WERI-Rb-1 (cell line): ENCODE results near the gene PPP1R27.

Experiments
- DNase-seq: peaks from one replicate; pipeline ENCODE4 v3.0.0-alpha.2; 2020
- H3K27ac ChIP-seq: fragments of 250-450 bp; sonication (Bioruptor Pico); 2 replicates; pipeline ENCODE4 v1.5.1; 2020; ENCODE audit warnings: mild to moderate bottlenecking, moderate library complexity
- H3K27me3 ChIP-seq: fragments of 250-450 bp; sonication (Bioruptor Pico); 2 replicates; pipeline ENCODE4 v1.5.1; 2021; ENCODE audit warnings: mild to moderate bottlenecking, low read depth, moderate library complexity; ENCODE audit not compliant: insufficient read depth, severe bottlenecking
- H3K36me3 ChIP-seq: fragments of 250-450 bp; sonication (Bioruptor Pico); 2 replicates; pipeline ENCODE4 v1.5.1; 2020; ENCODE audit warnings: mild to moderate bottlenecking, moderate library complexity
- H3K4me3 ChIP-seq: 2 replicates; pipeline ENCODE4 v1.5.1; 2011; ENCODE audit warnings: low read depth, mild to moderate bottlenecking, control low read depth, low read length
- H3K9me3 ChIP-seq: fragments of 250-450 bp; sonication (Bioruptor Pico); 2 replicates; pipeline ENCODE4 v1.5.1; 2021; ENCODE audit warnings: mild to moderate bottlenecking, moderate library complexity; ENCODE audit not compliant: severe bottlenecking
- TF ChIP-seq, protein P1 (sequence below): IDR thresholded peaks from 2 replicates; pipeline ENCODE4 v1.5.1; 2011; ENCODE audit warnings: low read depth, mild to moderate bottlenecking, control low read depth, inconsistent platforms, low read length

The PPP1R27 gene

DNA sequence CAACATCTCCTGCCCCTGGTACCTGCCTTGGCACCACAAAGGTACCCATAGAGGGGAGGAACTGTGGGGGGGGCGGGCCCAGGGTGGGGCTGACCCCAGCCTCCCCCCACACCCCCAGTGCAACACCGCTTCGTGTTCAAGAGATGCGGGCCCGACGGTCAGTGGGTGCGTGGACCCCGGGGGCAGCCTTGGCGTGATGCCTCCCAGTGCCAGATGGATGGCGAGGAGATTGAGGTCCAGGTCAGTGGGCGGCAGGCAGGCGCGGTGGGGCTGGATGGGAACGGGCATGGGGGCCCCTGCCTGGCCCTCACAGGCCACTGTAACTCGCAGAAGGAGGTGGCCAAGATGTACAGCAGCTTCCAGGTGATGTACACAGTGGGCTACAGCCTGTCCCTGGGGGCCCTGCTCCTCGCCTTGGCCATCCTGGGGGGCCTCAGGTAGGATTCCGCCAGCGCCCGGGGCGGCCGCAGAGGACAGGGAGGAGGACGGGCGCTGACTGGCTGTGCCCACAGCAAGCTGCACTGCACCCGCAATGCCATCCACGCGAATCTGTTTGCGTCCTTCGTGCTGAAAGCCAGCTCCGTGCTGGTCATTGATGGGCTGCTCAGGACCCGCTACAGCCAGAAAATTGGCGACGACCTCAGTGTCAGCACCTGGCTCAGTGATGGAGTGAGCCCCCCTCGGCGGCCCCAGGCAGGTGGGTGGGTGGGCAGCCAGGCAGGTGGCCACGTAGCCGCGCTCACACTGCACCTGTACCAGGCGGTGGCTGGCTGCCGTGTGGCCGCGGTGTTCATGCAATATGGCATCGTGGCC is 23.8 kb downstream of the PPP1R27 start:
- no peak for DNase-seq
- peaks cover 9% of the 10 kb centered on the region for H3K9me3 ChIP-seq
- no peaks in the 10 kb centered on the region for H3K27me3 ChIP-seq
- TF ChIP-seq, protein P1, sequence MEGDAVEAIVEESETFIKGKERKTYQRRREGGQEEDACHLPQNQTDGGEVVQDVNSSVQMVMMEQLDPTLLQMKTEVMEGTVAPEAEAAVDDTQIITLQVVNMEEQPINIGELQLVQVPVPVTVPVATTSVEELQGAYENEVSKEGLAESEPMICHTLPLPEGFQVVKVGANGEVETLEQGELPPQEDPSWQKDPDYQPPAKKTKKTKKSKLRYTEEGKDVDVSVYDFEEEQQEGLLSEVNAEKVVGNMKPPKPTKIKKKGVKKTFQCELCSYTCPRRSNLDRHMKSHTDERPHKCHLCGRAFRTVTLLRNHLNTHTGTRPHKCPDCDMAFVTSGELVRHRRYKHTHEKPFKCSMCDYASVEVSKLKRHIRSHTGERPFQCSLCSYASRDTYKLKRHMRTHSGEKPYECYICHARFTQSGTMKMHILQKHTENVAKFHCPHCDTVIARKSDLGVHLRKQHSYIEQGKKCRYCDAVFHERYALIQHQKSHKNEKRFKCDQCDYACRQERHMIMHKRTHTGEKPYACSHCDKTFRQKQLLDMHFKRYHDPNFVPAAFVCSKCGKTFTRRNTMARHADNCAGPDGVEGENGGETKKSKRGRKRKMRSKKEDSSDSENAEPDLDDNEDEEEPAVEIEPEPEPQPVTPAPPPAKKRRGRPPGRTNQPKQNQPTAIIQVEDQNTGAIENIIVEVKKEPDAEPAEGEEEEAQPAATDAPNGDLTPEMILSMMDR, result no peak
- no peak overlapping the region for H3K4me3 ChIP-seq
- H3K27ac ChIP-seq, result no peak overlapping the region
- no peaks in the 10 kb centered on the region for H3K36me3 ChIP-seq

DNA sequence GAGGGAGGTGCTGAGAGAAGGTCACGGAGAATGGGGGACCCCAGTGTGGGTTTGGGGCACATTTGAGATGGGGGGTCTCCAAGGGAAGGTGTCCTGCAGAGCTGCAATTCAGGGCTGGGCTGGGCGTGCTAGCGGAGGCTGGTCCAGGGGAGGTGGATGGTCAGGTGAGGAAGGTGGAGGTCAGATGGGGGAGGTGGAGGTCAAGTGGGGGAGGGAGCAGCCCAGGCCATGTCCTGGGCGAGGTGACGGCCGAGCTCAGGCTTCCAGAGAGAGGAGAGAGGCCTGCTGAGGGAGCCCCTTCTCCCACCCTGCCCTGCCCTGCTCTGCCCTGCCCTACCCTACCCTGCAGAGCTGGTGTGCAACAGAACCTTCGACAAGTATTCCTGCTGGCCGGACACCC is 24.4 kb downstream of the PPP1R27 start:
- no peaks in the 10 kb centered on the region for H3K27me3 ChIP-seq
- H3K36me3 ChIP-seq, result no peaks in the 10 kb centered on the region
- TF ChIP-seq, protein P1, result no peak
- peaks cover 9% of the 10 kb centered on the region for H3K9me3 ChIP-seq
- H3K27ac ChIP-seq, result no peak overlapping the region
- DNase-seq, result no peak
- no peak overlapping the region for H3K4me3 ChIP-seq

DNA sequence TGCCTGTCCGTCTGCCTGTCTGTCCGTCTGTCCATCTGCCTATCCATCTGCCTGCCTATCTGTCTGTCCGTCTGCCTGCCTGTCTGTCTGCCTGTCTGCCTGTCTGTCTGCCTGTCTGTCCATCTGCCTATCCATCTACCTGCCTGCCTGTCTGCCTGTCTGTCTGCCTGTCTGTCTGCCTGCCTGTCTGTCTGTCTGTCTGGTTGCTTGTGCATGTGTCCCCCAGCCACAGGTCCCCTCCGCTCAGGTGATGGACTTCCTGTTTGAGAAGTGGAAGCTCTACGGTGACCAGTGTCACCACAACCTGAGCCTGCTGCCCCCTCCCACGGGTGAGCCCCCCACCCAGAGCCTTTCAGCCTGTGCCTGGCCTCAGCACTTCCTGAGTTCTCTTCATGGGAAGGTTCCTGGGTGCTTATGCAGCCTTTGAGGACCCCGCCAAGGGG is 25.3 kb downstream of the PPP1R27 start:
- Histone ChIP-seq H3K9me3 (peaks cover 9% of the 10 kb centered on the region), H3K36me3 (no peaks in the 10 kb centered on the region), H3K27me3 (no peaks in the 10 kb centered on the region), H3K27ac (peak overlapping the region; percentile 1; the same call in 1 of the 2 replicates), H3K4me3 (no peak overlapping the region)
- TF ChIP-seq, protein P1, result no peak
- no peak for DNase-seq

DNA sequence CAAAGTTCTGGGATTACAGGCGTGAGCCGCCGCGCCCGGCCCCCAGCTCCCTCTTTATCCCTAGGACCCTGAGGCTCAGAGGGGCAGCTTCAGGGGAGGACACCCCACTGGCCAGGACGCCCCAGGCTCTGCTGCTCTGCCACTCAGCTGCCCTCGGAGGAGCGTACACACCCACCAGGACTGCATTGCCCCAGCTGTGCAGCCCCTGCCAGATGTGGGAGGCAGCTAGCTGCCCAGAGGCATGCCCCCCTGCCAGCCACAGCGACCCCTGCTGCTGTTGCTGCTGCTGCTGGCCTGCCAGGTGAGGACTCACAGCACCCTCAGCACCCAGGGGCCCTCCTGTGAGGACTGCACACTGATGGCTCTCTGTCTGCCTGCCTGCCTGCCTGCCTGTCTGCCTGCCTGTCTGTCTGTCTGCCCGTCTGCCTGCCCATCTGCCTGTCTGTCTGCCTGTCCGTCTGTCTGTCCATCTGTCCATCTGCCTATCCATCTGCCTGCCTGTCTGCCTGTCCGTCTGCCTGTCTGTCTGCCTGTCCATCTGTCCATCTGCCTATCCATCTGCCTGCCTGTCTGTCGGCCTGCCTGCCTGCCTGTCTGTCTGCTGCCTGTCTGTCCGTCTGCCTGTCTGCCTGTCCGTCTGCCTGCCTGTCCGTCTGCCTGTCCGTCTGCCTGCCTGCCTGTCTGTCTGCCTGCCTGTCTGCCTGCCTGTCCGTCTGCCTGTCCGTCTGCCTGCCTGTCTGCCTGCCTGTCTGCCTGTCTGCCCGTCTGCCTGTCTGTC is 25.9 kb downstream of the PPP1R27 start:
- no peak overlapping the region for H3K4me3 ChIP-seq
- H3K27me3 ChIP-seq, result no peaks in the 10 kb centered on the region
- H3K9me3 ChIP-seq, result peaks cover 9% of the 10 kb centered on the region
- H3K27ac ChIP-seq, result peak overlapping the region; percentile 54
- no peaks in the 10 kb centered on the region for H3K36me3 ChIP-seq
- peak; percentile 57 for DNase-seq
- TF ChIP-seq, protein P1, result no peak

DNA sequence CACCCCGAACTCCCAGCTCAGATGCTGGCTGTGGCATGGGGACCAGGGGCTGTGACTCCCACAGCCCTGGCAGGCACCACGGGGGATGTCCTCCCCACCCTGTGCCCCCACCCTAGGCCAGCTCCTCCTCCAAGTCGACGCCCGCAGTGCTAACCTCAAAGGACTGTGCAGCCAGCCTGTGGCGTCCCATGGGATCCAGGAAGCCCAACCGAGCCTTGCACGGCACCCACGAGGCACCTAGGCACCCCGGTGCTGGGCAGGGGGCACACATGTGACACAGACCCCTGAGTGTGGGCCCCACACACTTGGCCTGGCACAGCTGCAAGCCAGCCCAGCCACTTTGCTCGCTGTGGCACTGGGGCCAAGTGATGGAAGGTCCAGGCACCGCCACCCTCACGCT is 27.0 kb downstream of the PPP1R27 start:
- DNase-seq, result no peak
- H3K36me3 ChIP-seq, result no peaks in the 10 kb centered on the region
- H3K27me3 ChIP-seq, result peaks cover 5% of the 10 kb centered on the region
- TF ChIP-seq, protein P1, result no peak
- H3K9me3 ChIP-seq, result peaks cover 9% of the 10 kb centered on the region
- no peak overlapping the region for H3K27ac ChIP-seq
- H3K4me3 ChIP-seq, result no peak overlapping the region
